GM23338 (cell line): ENCODE measurements around the gene EXOC3. TPM values are rescaled to one million over a fixed set of nuclear protein-coding genes. Genes with fewer than 3 reads are reported as not detected.

Source experiments
- ATAC-seq: fragments of 200-7000 bp; cut with Tn5 transposase; 3 replicates; pipeline ENCODE4 v1.9.1; 2020
- DNase-seq: peaks from one replicate; pipeline ENCODE4 v3.0.0-alpha.2; 2015; ENCODE audit warnings: low spot score
- H2AFZ ChIP-seq: fragments of 200-600 bp; sonication (generic); 2 replicates; pipeline ENCODE4 v1.8.0; 2016; ENCODE audit warnings: antibody characterized with exemption, mild to moderate bottlenecking, moderate library complexity
- H3F3A ChIP-seq: fragments of 200-600 bp; sonication (generic); replicated peaks from 2 replicates; pipeline ENCODE4 v1.8.0; 2017; ENCODE audit warnings: antibody characterized with exemption, mixed run types, low read depth
- H3K27ac ChIP-seq: fragments of 200-600 bp; sonication (generic); 2 replicates; pipeline ENCODE4 v1.6.1; 2016; ENCODE audit warnings: low read depth
- H3K27me3 ChIP-seq: fragments of 200-600 bp; sonication (generic); 2 replicates; pipeline ENCODE4 v1.8.0; 2016; ENCODE audit warnings: mild to moderate bottlenecking, mixed run types, moderate library complexity; ENCODE audit not compliant: insufficient read depth
- H3K36me3 ChIP-seq: fragments of 200-600 bp; sonication (generic); 2 replicates; pipeline ENCODE4 v1.8.0; 2016; ENCODE audit warnings: mild to moderate bottlenecking; ENCODE audit not compliant: insufficient read depth
- H3K4me1 ChIP-seq: fragments of 200-600 bp; sonication (generic); 2 replicates; pipeline ENCODE4 v1.8.0; 2016; ENCODE audit warnings: mild to moderate bottlenecking, moderate library complexity; ENCODE audit not compliant: insufficient read depth
- H3K4me2 ChIP-seq: fragments of 200-600 bp; sonication (generic); 2 replicates; pipeline ENCODE4 v1.7.1; 2017; ENCODE audit warnings: mixed run types
- H3K4me3 ChIP-seq: fragments of 200-600 bp; sonication (generic); 2 replicates; pipeline ENCODE4 v1.6.1; 2016; ENCODE audit warnings: mixed run types
- H3K79me2 ChIP-seq: fragments of 200-600 bp; sonication (generic); replicated peaks from 2 replicates; pipeline ENCODE4 v1.8.0; 2017; ENCODE audit warnings: mild to moderate bottlenecking; ENCODE audit not compliant: insufficient read depth
- H3K9me2 ChIP-seq: fragments of 200-600 bp; sonication (generic); 2 replicates; pipeline ENCODE4 v1.8.0; 2017; ENCODE audit not compliant: insufficient read depth
- H4K20me1 ChIP-seq: fragments of 200-600 bp; sonication (generic); replicated peaks from 2 replicates; pipeline ENCODE4 v1.8.0; 2017; ENCODE audit warnings: mild to moderate bottlenecking; ENCODE audit not compliant: insufficient read depth
- H3K27ac Mint-ChIP-seq: 2 replicates; pipeline ENCODE4 v1.8.0; 2020; ENCODE audit warnings: inconsistent platforms, mild to moderate bottlenecking, moderate library complexity, mixed read lengths
- H3K27me3 Mint-ChIP-seq: 3 replicates; pipeline ENCODE4 v1.8.0; 2022; ENCODE audit warnings: low read depth, mild to moderate bottlenecking, moderate library complexity, mixed read lengths, inconsistent platforms; ENCODE audit not compliant: insufficient read depth, poor library complexity
- H3K36me3 Mint-ChIP-seq: 3 replicates; pipeline ENCODE4 v1.8.0; 2021; ENCODE audit warnings: low read depth, mild to moderate bottlenecking, inconsistent platforms, moderate library complexity, mixed read lengths
- H3K4me1 Mint-ChIP-seq: 3 replicates; pipeline ENCODE4 v1.8.0; 2020; ENCODE audit warnings: mild to moderate bottlenecking, inconsistent platforms, mixed read lengths
- H3K4me3 Mint-ChIP-seq: 3 replicates; pipeline ENCODE4 v1.8.0; 2021; ENCODE audit warnings: moderate library complexity, mild to moderate bottlenecking, inconsistent platforms, mixed read lengths
- H3K9me3 Mint-ChIP-seq: 3 replicates; pipeline ENCODE4 v1.8.0; 2020; ENCODE audit warnings: moderate library complexity, mild to moderate bottlenecking, inconsistent platforms, mixed read lengths
- CREB1 ChIP-seq: fragments of 250-450 bp; sonication (Bioruptor Pico); IDR thresholded peaks from 2 replicates; pipeline ENCODE4 v1.5.0; 2020; ENCODE audit warnings: low read depth, mild to moderate bottlenecking, moderate library complexity
- ETS1 ChIP-seq: IDR thresholded peaks from 2 replicates; pipeline ENCODE4 v1.6.1; 2016; ENCODE audit warnings: antibody characterized with exemption
- EZH2 ChIP-seq: fragments of 200-600 bp; sonication (generic); IDR thresholded peaks from one replicate; pipeline ENCODE4 v1.8.0; 2017; ENCODE audit warnings: antibody characterized with exemption, mild to moderate bottlenecking, low read depth; ENCODE audit not compliant: unreplicated experiment
- JUNB ChIP-seq: IDR thresholded peaks from one replicate; pipeline ENCODE4 v1.6.1; 2016; ENCODE audit warnings: antibody characterized with exemption; ENCODE audit not compliant: unreplicated experiment
- POLR2AphosphoS5 ChIP-seq: IDR thresholded peaks from 2 replicates; pipeline ENCODE4 v1.6.1; 2016; ENCODE audit warnings: antibody characterized with exemption, low read depth
- REST ChIP-seq: IDR thresholded peaks from one replicate; pipeline ENCODE4 v1.6.1; 2018; ENCODE audit warnings: antibody characterized with exemption; ENCODE audit not compliant: unreplicated experiment
- ZNF331 ChIP-seq: fragments of 250-450 bp; sonication (Bioruptor Pico); IDR thresholded peaks from 2 replicates; pipeline ENCODE4 v1.5.0; 2020; ENCODE audit warnings: low read depth, mild to moderate bottlenecking, moderate library complexity
- ZNF462 ChIP-seq: fragments of 250-450 bp; sonication (Bioruptor Pico); IDR thresholded peaks from 2 replicates; pipeline ENCODE4 v1.5.0; 2020; ENCODE audit warnings: mild to moderate bottlenecking, moderate library complexity
- polyA plus RNA-seq: library from polyadenylated mRNA; unstranded; fragments of >200 nt; fragmentation: Nextera tagmentation; extraction: Ambion mirVana; gene quantifications from 2 replicates; pipeline ENCODE4 v1.2.1, GENCODE V29; 2016
- total RNA-seq: library from RNA; depleted of rRNA; stranded (reverse); fragments of >200 nt; shearing (Covaris generic); gene quantifications from 2 replicates; pipeline ENCODE4 v1.2.3, GENCODE V29; 2014

Gene EXOC3
- total and polyA plus RNA-seq, 2 experiments from 2014 or later, result 13.4 to 31.6 TPM

- TF ChIP-seq ETS1 (no peak), ZNF331 (CRISPR knock-in tag) (no peak)
Measured at GRCh38 chr5:494667-495255, 51.8 kb downstream of the EXOC3 start (continued).

- H3K9me3 Mint-ChIP-seq, result 0 out of 3 replicates have a peak, but pooled peaks cover 4% of the 10 kb centered on the region
- Histone ChIP-seq H3F3A (no peaks in the 10 kb centered on the region), H3K9me2 (no peaks in the 10 kb centered on the region), H3K4me1 (no peaks in the 10 kb centered on the region; the same call in 1 of the 2 replicates), H2AFZ (no peak overlapping the region), H3K27ac (no peak overlapping the region), H3K79me2 (no peaks in the 10 kb centered on the region), H3K4me3 (peak overlapping the region; percentile 41; the same call in 1 of the 2 replicates), H4K20me1 (no peaks in the 10 kb centered on the region), H3K27me3 (peaks cover 16% of the 10 kb centered on the region), H3K36me3 (no peaks in the 10 kb centered on the region), H3K4me2 (peak overlapping the region; percentile 70)
- ATAC-seq, result peak; percentile 6; the same call in 2 of the 3 replicates
- H3K27ac Mint-ChIP-seq, result no peak overlapping the region
- peak overlapping the region; percentile 71 for H3K4me3 Mint-ChIP-seq
- H3K36me3 Mint-ChIP-seq, result no peaks in the 10 kb centered on the region; the same call in 2 of the 3 replicates
- H3K27me3 Mint-ChIP-seq, result peaks cover 84% of the 10 kb centered on the region
- peak; percentile 40 for DNase-seq
- H3K4me1 Mint-ChIP-seq, result peaks cover 19% of the 10 kb centered on the region
- TF ChIP-seq REST (no peak), CREB1 (CRISPR knock-in tag) (no peak), EZH2 (no peak), JUNB (no peak), POLR2AphosphoS5 (no peak)
Measured at GRCh38 chr5:496028-496427, 53.1 kb downstream of the EXOC3 start.

- H3K9me3 Mint-ChIP-seq, result peaks cover 4% of the 10 kb centered on the region; the same call in 1 of the 3 replicates
- peaks cover 84% of the 10 kb centered on the region for H3K27me3 Mint-ChIP-seq
- Histone ChIP-seq H2AFZ (no peak overlapping the region), H3K36me3 (no peaks in the 10 kb centered on the region), H3F3A (no peaks in the 10 kb centered on the region), H3K27me3 (peaks cover 16% of the 10 kb centered on the region), H3K9me2 (no peaks in the 10 kb centered on the region), H3K4me3 (no peak overlapping the region), H3K27ac (no peak overlapping the region), H3K79me2 (no peaks in the 10 kb centered on the region), H3K4me1 (no peaks in the 10 kb centered on the region; the same call in 1 of the 2 replicates), H4K20me1 (no peaks in the 10 kb centered on the region), H3K4me2 (no peak overlapping the region)
- H3K36me3 Mint-ChIP-seq, result no peaks in the 10 kb centered on the region; the same call in 2 of the 3 replicates
- peaks cover 15% of the 10 kb centered on the region for H3K4me1 Mint-ChIP-seq
- H3K4me3 Mint-ChIP-seq, result no peak overlapping the region
- DNase-seq, result no peak
- H3K27ac Mint-ChIP-seq, result no peak overlapping the region
- ATAC-seq, result no peak
- no peak for TF ChIP-seq POLR2AphosphoS5
- TF ChIP-seq ZNF462, result no peak
Measured at GRCh38 chr5:497090-497700, 54.2 kb downstream of the EXOC3 start.
